ENCODE results near the gene SLC18B1.

Gene SLC18B1

DNA sequence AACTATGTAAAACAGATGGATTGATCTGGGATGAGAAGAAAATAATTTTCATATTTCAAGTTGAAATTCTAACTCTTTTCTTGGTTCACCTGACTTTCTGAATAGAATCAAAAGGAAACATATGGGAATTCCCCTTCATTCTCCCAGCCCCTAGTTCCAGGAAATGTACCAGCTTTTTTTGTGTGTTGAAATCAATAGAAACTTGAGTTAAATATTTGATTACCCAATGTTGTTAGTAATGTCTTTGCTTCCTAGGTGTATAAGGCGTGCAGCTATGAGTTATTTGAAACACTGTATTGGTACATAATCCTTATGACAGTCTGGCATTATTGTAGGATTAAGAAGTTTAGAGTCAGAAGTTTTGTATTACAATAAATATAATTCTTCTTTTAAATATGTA is 62.2 kb downstream of the SLC18B1 start:
- DNase-seq = no peak

DNA sequence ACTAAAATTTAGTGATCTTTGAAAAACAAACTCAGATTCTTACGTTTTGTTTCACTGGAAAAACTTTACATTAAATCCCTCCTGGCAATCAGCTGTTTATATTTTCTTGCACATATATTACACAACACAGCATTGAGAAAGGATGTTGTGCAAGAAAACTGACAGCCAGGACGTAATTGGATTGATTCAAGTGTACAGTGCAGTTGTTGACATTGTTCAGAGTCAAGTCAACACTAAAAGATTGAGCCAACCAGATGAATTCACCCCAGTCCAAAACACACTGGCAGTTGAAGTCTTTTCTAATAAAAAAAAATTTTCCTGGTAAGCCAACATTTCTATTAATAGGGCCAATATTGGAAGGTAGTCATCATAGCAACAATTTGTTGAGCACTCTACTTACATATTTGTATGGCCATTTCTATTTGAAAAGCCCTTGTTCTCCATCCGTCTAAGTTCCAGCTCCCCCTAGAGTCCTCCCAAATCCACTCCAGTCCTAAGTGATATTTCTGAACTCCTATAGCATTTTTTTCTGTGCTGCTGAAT is 63.7 kb downstream of the SLC18B1 start:
- no peak for DNase-seq

DNA sequence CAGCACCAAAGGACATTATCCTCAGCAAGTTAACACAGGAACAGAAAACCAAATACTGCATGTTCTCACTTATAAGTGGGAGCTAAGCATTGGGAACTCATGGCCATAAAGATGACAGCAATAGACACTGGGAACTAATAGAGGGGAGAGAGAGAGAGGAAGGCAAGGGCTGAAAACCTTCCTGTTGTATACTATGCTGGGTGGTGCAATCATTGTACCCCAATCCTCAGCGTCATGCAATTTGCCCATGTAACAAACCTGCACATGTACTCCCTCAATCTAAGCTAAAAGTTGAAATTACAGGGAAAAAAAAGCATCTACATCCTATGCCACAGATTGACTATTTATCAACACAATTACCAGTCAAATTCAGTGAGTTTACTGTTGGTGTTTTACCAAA is 64.6 kb downstream of the SLC18B1 start:
- no peak for DNase-seq

DNA sequence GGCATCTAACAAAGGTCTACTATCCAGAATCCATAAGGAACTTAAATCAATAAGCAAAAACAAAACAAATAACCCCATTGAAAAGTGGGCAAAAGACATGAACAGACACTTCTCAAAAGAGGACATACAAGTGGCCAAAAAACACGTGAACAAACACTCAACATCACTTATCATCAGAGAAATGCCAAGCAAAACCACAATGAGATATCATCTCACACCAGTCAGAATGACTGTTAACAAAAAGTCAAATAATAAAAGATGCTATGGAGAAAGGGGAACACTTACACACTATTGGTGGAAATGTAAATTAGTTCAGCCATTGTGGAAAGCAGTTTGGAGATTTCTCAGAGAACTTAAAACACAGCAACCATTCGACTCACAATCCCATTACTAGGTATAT is 65.2 kb downstream of the SLC18B1 start:
- peak in 1 of 2 experiments; percentile 3 for DNase-seq

DNA sequence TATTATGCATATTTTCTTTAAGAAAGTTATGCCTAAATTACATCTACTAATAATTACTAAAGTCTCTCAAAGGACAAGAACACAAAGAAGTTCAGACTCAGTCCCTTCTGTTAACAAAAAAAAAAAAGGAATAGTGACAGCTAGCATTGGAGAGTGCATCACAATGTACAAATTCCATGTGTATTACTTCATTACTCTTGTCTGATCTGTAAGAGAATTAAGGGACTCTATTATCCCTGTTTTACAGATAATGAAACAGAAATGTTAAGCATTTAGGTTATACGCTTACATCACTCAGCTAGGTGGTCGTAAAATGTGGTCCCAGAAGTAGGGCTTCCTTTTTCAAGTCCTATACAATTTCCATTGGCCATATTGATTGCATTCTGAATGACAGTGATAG is 67.4 kb downstream of the SLC18B1 start:
- DNase-seq = no peak

DNA sequence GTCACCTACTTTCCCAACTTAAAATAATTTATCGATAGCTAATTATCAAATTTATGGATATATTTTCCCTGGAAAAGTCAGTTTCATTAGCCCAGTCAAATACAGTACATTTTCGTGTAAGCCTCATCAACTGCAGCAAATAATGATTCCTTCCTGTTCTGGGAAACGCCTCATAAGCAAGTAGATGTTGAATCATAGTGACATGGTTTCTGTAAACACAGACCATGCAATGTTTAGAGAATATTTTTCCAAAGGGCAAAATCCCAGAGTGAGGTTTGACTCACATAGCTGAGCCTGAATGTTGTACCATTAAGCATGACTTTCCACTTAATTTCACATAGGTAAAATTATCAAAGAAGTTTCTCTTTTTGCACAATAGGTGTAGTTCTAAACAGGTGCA is 67.9 kb downstream of the SLC18B1 start:
- no peak for DNase-seq

DNA sequence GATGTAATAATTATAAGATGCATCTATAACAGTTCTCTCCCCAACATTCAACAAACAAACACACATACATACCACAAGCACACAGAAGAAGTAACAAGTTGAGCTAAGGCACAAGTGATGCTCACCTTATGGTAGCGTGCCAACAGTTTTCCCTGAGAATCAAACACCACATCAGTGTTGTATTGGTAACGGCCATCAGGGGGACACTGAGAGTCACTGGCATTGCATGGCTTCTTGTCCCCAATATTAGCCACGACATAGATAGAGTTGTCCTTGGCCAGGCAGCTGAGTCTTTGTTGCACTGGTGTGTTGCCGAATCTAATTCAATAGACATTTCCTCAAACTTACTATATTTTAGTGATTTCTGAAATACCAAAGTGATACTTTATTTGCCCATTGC is 69.8 kb downstream of the SLC18B1 start:
- no peak for DNase-seq

DNA sequence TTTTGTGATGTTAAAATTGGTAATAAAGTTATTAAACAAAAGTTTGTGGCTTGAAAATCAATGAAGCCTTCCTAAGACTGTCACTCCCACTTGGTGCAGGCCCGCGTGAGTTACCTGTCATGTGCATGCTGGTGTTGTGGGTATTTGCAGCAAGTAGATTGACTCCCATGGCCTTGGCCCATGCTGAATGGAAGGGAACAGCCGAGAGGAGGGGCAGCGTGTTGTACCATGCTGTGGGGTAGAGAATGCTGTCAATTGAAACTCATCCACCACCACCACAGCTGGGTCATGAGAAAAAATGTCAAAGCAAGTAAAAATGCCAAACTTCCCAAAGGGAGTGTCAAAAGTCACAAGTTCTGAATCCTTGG is 71.8 kb downstream of the SLC18B1 start:
- DNase-seq = no peak

DNA sequence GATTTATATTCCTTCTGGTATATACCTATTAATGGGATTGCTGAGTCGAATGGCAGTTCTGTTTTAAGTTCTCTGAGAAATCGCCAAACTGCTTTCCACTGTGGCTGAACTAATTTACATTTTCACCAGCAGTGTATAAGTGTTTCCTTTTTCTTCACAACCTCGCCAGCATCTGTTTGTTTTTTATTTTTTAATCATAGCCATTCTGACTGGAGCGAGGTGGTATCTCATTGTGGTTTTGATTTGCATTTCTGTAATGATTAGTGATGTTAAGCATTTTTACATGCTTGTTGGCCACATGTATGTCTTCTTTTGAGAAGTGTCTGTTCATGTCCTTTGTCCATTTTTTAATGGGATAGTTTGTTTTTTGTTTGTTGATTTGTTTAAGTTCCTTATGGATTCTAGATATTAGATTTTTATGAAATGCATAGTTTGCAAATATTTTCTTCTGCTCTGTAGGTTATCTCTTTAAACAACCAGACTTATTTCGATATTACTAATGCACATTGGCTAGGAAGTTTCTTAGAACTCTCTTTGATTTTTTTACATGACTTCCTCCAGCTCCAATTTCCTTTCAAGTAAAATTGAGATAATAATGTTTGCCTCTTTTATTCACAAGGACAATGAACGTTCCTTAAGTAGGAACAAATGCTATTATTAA is 72.4 kb downstream of the SLC18B1 start:
- no peak for DNase-seq

DNA sequence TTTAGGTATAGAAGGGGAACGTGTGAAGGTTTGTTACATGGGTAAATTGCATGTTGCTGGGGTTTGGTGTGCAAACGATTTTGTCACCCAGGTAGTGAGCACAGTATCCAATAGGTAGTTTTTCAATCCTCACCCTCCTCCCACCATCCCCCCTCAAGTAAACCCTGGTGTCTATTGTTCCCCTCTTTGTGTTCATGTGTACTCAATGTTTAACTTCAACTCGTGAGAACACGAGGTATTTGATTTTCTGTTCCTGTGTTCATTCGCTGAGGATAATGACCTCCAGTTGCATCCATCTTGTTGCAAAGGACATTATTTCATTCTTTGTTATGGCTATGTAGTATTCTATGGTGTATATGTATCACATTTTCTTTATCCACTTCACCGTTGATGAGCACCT is 73.0 kb downstream of the SLC18B1 start:
- DNase-seq = no peak

DNA sequence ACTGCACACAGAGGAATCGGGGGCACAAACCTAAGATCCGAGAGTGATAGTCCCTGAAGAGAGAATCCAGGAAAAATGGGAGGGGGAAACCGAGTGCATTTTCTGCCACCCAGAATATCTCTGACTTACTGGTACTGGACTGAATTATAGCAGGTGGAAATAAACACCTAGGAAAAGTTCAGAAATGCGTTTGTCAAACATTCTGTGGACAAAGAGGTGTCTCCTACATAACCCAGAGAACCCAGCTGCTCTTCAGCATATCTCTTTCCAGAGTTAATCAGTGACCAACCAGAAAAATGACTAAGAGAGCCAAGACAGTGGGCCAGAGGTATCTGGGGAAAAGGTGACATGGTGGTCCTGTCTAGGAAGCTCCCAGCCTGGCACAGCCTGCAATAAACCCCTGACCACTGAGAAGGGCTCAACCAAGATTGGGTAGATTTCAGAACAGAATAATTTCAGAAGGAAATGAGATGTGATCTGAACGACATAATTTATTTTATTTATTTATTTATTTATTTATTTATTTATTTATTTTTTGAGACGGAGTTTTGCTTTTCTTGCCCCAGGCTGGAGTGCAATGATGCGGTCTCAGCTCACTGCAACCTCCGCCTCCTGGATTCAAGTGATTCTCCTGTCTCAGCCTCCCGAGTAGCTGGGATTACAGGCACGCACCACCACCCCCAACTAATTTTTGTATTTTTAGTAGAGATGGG is 78.5 kb downstream of the SLC18B1 start:
- no peak for DNase-seq

Measured in NCI-H187 (cell line).